Cardiac fibroblast (primary cell): ENCODE results near the gene RUNX2.

Source experiments
- DNase-seq, 2 donors: peaks; one replicate each; pipeline versions ENCODE4 v3.0.0 to v3.0.0-alpha.2; 2010; ENCODE audit warnings: low read depth in 2 of 2
- H3K4me3 ChIP-seq, 2 donors: replicated peaks in 1 of 2; 1 replicate in 1 of 2; 2 replicates in 1 of 2; pipeline ENCODE4 v1.5.1; 2011; ENCODE audit warnings: low read depth in 2 of 2, low read length in 2 of 2, mild to moderate bottlenecking in 2 of 2, moderate library complexity in 1 of 2
- CTCF ChIP-seq: IDR thresholded peaks from one replicate; pipeline ENCODE4 v1.5.1; 2011; ENCODE audit warnings: low read depth, mild to moderate bottlenecking, low read length, inconsistent platforms

RUNX2 gene

GRCh38 chr6:45522486-45522885 lies 194.4 kb downstream of the RUNX2 start:
- no peak for TF ChIP-seq CTCF

GRCh38 chr6:45527210-45527609 lies 199.1 kb downstream of the RUNX2 start:
- H3K4me3 ChIP-seq, result no peak overlapping the region
- no peak for TF ChIP-seq CTCF
- no peak for DNase-seq

More at GRCh38 chr6:45522486-45522885, 194.4 kb downstream of the RUNX2 start:
- no peak overlapping the region for H3K4me3 ChIP-seq
- no peak for DNase-seq

- H3K4me3 ChIP-seq, result no peak overlapping the region
- no peak for DNase-seq
- TF ChIP-seq CTCF, result no peak
These were observed 204.0 kb downstream of the RUNX2 start for GRCh38 chr6:45531999-45532595.

GRCh38 chr6:45532721-45533210 lies 204.6 kb downstream of the RUNX2 start:
- no peak for TF ChIP-seq CTCF
- H3K4me3 ChIP-seq, result peak overlapping the region; percentile 3 to 31
- peak; percentile 37 to 59 for DNase-seq

- peak overlapping the region in 1 of 2 donors; percentile 31 for H3K4me3 ChIP-seq
- no peak for TF ChIP-seq CTCF
- peak; percentile 41 to 50 for DNase-seq
These were observed 205.3 kb downstream of the RUNX2 start for GRCh38 chr6:45533386-45533785.

- no peak overlapping the region for H3K4me3 ChIP-seq
- no peak for DNase-seq
- TF ChIP-seq CTCF, result no peak
These were observed 207.8 kb downstream of the RUNX2 start for GRCh38 chr6:45535933-45536332.

GRCh38 chr6:45537539-45537938 lies 209.4 kb downstream of the RUNX2 start:
- no peak overlapping the region for H3K4me3 ChIP-seq
- DNase-seq, result no peak
- no peak for TF ChIP-seq CTCF
